H9 (cell line): ENCODE results near the gene TMEM201. TPM values are rescaled to one million over a fixed set of nuclear protein-coding genes. Genes with fewer than 3 reads are reported as not detected.

Experiments
- DNase-seq: peaks from one replicate; pipeline ENCODE4 v3.0.0-alpha.2; 2017
- H2AFZ ChIP-seq: one replicate; pipeline ENCODE4 v1.6.1; 2013; ENCODE audit warnings: mild to moderate bottlenecking, low read length, control low read depth, moderate library complexity
- H2AK5ac ChIP-seq: 2 replicates; pipeline ENCODE4 v1.6.1; 2013; ENCODE audit warnings: low read length, control low read depth, mixed read lengths; ENCODE audit not compliant: insufficient read length
- H2BK120ac ChIP-seq: one replicate; pipeline ENCODE4 v1.6.1; 2013; ENCODE audit warnings: low read depth, mild to moderate bottlenecking, low read length, control low read depth, inconsistent platforms; ENCODE audit not compliant: poor library complexity, severe bottlenecking
- H2BK12ac ChIP-seq: 2 replicates; pipeline ENCODE4 v1.6.1; 2013; ENCODE audit warnings: low read length, control low read depth, mixed read lengths, low read depth; ENCODE audit not compliant: insufficient read length
- H2BK15ac ChIP-seq: 2 replicates; pipeline ENCODE4 v1.6.1; 2013; ENCODE audit warnings: low read depth, low read length, control low read depth
- H2BK20ac ChIP-seq: one replicate; pipeline ENCODE4 v1.6.1; 2013; ENCODE audit warnings: low read depth, mild to moderate bottlenecking, low read length, control low read depth, inconsistent platforms; ENCODE audit not compliant: poor library complexity, severe bottlenecking
- H2BK5ac ChIP-seq: 2 replicates; pipeline ENCODE4 v1.6.1; 2013; ENCODE audit warnings: low read length, control low read depth, mixed read lengths; ENCODE audit not compliant: insufficient read length
- H3K14ac ChIP-seq: 2 replicates; pipeline ENCODE4 v1.6.1; 2013; ENCODE audit warnings: low read length, control low read depth; ENCODE audit not compliant: insufficient read depth
- H3K18ac ChIP-seq: 2 replicates; pipeline ENCODE4 v1.6.1; 2013; ENCODE audit warnings: low read depth, mild to moderate bottlenecking, mixed read lengths, low read length, control low read depth; ENCODE audit not compliant: insufficient read length
- H3K23ac ChIP-seq: 2 replicates; pipeline ENCODE4 v1.6.1; 2013; ENCODE audit warnings: low read length, control low read depth, mixed read lengths, low read depth; ENCODE audit not compliant: insufficient read length
- H3K23me2 ChIP-seq: 2 replicates; pipeline ENCODE4 v1.6.1; 2013; ENCODE audit warnings: low read depth, mild to moderate bottlenecking, mixed read lengths, low read length, control low read depth; ENCODE audit not compliant: insufficient read length, poor library complexity, severe bottlenecking
- H3K27ac ChIP-seq: 2 replicates; pipeline ENCODE4 v1.5.1; 2013; ENCODE audit warnings: low read length, control low read depth, mixed read lengths, low read depth; ENCODE audit not compliant: insufficient read length
- H3K27me3 ChIP-seq: 2 replicates; pipeline ENCODE4 v1.6.1; 2013; ENCODE audit warnings: low read length, control low read depth, inconsistent platforms; ENCODE audit not compliant: insufficient read depth
- H3K4ac ChIP-seq: 2 replicates; pipeline ENCODE4 v1.6.1; 2013; ENCODE audit warnings: low read depth, mild to moderate bottlenecking, control low read depth, inconsistent platforms, low read length, moderate library complexity
- H3K4me1 ChIP-seq: 2 replicates; pipeline ENCODE4 v1.6.1; 2013; ENCODE audit warnings: low read length, control low read depth, inconsistent platforms; ENCODE audit not compliant: insufficient read depth
- H3K4me2 ChIP-seq: 2 replicates; pipeline ENCODE4 v1.6.1; 2013; ENCODE audit warnings: low read length, control low read depth, mixed read lengths; ENCODE audit not compliant: insufficient read length, insufficient read depth
- H3K56ac ChIP-seq: 2 replicates; pipeline ENCODE4 v1.6.1; 2013; ENCODE audit warnings: low read depth, mild to moderate bottlenecking, mixed read lengths, low read length, control low read depth; ENCODE audit not compliant: insufficient read length
- H3K79me1 ChIP-seq: 2 replicates; pipeline ENCODE4 v1.6.1; 2013; ENCODE audit warnings: low read depth, mild to moderate bottlenecking, moderate library complexity, low read length, control low read depth, inconsistent platforms; ENCODE audit not compliant: insufficient read depth, poor library complexity, severe bottlenecking
- H3K79me2 ChIP-seq: 2 replicates; pipeline ENCODE4 v1.6.1; 2013; ENCODE audit warnings: low read length, control low read depth, inconsistent platforms; ENCODE audit not compliant: insufficient read depth
- H3K9ac ChIP-seq: 2 replicates; pipeline ENCODE4 v1.6.1; 2013; ENCODE audit warnings: low read length, control low read depth, mixed read lengths; ENCODE audit not compliant: insufficient read length; ENCODE audit errors: extremely low read depth
- H3K9me3 ChIP-seq: one replicate; pipeline ENCODE4 v1.6.1; 2013; ENCODE audit warnings: low read depth, low read length, inconsistent platforms; ENCODE audit not compliant: control insufficient read depth
- H3T11ph ChIP-seq: one replicate; pipeline ENCODE4 v1.6.1; 2013; ENCODE audit warnings: mild to moderate bottlenecking, low read length, control low read depth, inconsistent platforms
- H4K20me1 ChIP-seq: one replicate; pipeline ENCODE4 v1.6.1; 2013; ENCODE audit not compliant: control insufficient read depth, insufficient read length, insufficient read depth
- H4K5ac ChIP-seq: 2 replicates; pipeline ENCODE4 v1.6.1; 2013; ENCODE audit warnings: low read depth, mild to moderate bottlenecking, mixed read lengths, low read length, control low read depth; ENCODE audit not compliant: insufficient read length
- H4K8ac ChIP-seq: replicated peaks from 2 replicates; pipeline ENCODE4 v1.6.1; 2013; ENCODE audit warnings: low read length, control low read depth, mixed read lengths, low read depth; ENCODE audit not compliant: insufficient read length
- H4K91ac ChIP-seq: 2 replicates; pipeline ENCODE4 v1.6.1; 2013; ENCODE audit warnings: low read depth, mild to moderate bottlenecking, moderate library complexity, mixed read lengths, low read length, control low read depth; ENCODE audit not compliant: insufficient read length
- H3K27ac Mint-ChIP-seq, 3 experiments: 2 replicates in 2 of 3; 3 replicates in 1 of 3; pipeline ENCODE4 v1.8.0; 2020 to 2021; ENCODE audit warnings: mixed read lengths in 3 of 3, mild to moderate bottlenecking in 1 of 3, moderate library complexity in 1 of 3
- H3K27me3 Mint-ChIP-seq: 2 replicates; pipeline ENCODE4 v1.8.0; 2021; ENCODE audit warnings: low read depth, mild to moderate bottlenecking, moderate library complexity, mixed read lengths
- H3K36me3 Mint-ChIP-seq, 3 experiments: 2 replicates in 2 of 3; 3 replicates in 1 of 3; pipeline ENCODE4 v1.8.0; 2020 to 2021; ENCODE audit warnings: low read depth in 3 of 3, mixed read lengths in 3 of 3; ENCODE audit not compliant: insufficient read depth in 1 of 3
- H3K4me1 Mint-ChIP-seq, 2 experiments: 2 replicates each; pipeline ENCODE4 v1.8.0; 2020; ENCODE audit warnings: mixed read lengths in 2 of 2
- H3K4me3 Mint-ChIP-seq, 2 experiments: 2 replicates in 1 of 2; 3 replicates in 1 of 2; pipeline ENCODE4 v1.8.0; 2020 to 2021; ENCODE audit warnings: mild to moderate bottlenecking in 2 of 2, mixed read lengths in 2 of 2, moderate library complexity in 1 of 2
- H3K9me3 Mint-ChIP-seq, 2 experiments: 2 replicates in 1 of 2; 3 replicates in 1 of 2; pipeline ENCODE4 v1.8.0; 2020; ENCODE audit warnings: mild to moderate bottlenecking in 2 of 2, mixed read lengths in 2 of 2, moderate library complexity in 1 of 2
- WGBS: extraction: QIAGEN DNeasy Blood & Tissue Kit; methylation state at CpG from one replicate; pipeline ENCODE4 v1.1.7; 2013; ENCODE audit warnings: missing lambda C conversion rate, low lambda C conversion rate, mixed read lengths; ENCODE audit not compliant: insufficient read length; ENCODE audit errors: extremely low coverage; 5-methylcytosine and 5-hydroxymethylcytosine counted together
- total RNA-seq: library from RNA; stranded (reverse); gene quantifications from 2 replicates; pipeline ENCODE4 v1.2.1, GENCODE V29; 2021
- TF ChIP-seq, protein P1 (sequence below): fragments of 200-600 bp; sonication (generic); conservative IDR thresholded peaks from 3 replicates; pipeline ENCODE4 v1.8.0; 2021; ENCODE audit warnings: antibody characterized with exemption, mild to moderate bottlenecking

TMEM201 gene
- total RNA-seq, 1 experiment from 2014 or later = 31.0 TPM

- Mint-ChIP-seq H3K27me3 (peaks cover 7% of the 10 kb centered on the region), H3K9me3 (peaks cover 0 to 2% of the 10 kb centered on the region in 2 experiments; a peak in 2 of 5 replicates), H3K36me3 (peaks cover 2 to 6% (median 5%) of the 10 kb centered on the region in 3 experiments; a peak in 5 of 7 replicates), H3K4me3 (peak overlapping the region; percentile 86 to 90), H3K4me1 (peaks cover 32 to 39% of the 10 kb centered on the region in 2 experiments), H3K27ac (0 out of 7 replicates have a peak overlapping the region, but pooled peaks of 1 of the 3 experiments have one; percentile 57)
- H3K23ac ChIP-seq = no peak overlapping the region
- H4K20me1 ChIP-seq = no peaks in the 10 kb centered on the region
- TF ChIP-seq, protein P1, sequence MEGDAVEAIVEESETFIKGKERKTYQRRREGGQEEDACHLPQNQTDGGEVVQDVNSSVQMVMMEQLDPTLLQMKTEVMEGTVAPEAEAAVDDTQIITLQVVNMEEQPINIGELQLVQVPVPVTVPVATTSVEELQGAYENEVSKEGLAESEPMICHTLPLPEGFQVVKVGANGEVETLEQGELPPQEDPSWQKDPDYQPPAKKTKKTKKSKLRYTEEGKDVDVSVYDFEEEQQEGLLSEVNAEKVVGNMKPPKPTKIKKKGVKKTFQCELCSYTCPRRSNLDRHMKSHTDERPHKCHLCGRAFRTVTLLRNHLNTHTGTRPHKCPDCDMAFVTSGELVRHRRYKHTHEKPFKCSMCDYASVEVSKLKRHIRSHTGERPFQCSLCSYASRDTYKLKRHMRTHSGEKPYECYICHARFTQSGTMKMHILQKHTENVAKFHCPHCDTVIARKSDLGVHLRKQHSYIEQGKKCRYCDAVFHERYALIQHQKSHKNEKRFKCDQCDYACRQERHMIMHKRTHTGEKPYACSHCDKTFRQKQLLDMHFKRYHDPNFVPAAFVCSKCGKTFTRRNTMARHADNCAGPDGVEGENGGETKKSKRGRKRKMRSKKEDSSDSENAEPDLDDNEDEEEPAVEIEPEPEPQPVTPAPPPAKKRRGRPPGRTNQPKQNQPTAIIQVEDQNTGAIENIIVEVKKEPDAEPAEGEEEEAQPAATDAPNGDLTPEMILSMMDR = no peak
- DNase-seq = no peak
- no peak overlapping the region for H3K4ac ChIP-seq
- H2BK12ac ChIP-seq = no peak overlapping the region
- no peak overlapping the region for H3K56ac ChIP-seq
- peak overlapping the region; percentile 84 for H3K4me2 ChIP-seq
- no peak overlapping the region for H2BK120ac ChIP-seq
- no peak overlapping the region for H4K91ac ChIP-seq
- no peaks in the 10 kb centered on the region for H3K9me3 ChIP-seq
- H2AFZ ChIP-seq = no peak overlapping the region
- peak overlapping the region; percentile 57 for H3K9ac ChIP-seq
- H4K5ac ChIP-seq = no peak overlapping the region
- no peak overlapping the region for H3K18ac ChIP-seq
- peak overlapping the region; percentile 62 for H3K14ac ChIP-seq
- peaks cover 5% of the 10 kb centered on the region; the same call in 1 of the 2 replicates for H3K4me1 ChIP-seq
- H3T11ph ChIP-seq = no peak overlapping the region
- no peak overlapping the region for H4K8ac ChIP-seq
- H2BK15ac ChIP-seq = no peak overlapping the region
- no peak overlapping the region for H2BK5ac ChIP-seq
- no peaks in the 10 kb centered on the region for H3K27me3 ChIP-seq
- no CpG with 5 or more reads among the region's 63 CpGs for WGBS
- no peak overlapping the region for H2AK5ac ChIP-seq
- H3K79me2 ChIP-seq = peaks cover 14% of the 10 kb centered on the region; the same call in 1 of the 2 replicates
- peaks cover 7% of the 10 kb centered on the region for H3K79me1 ChIP-seq
- no peak overlapping the region for H3K27ac ChIP-seq
- H3K23me2 ChIP-seq = peaks cover 9% of the 10 kb centered on the region
- no peak overlapping the region for H2BK20ac ChIP-seq
Observed at GRCh38 chr1:9589144-9589718, 520 bp downstream of the TMEM201 start.
